ENCODE measurements around the gene MTERF1.

- no peak for TF ChIP-seq CTCF (IDR thresholded peaks at IDR 0.05)
- no peak for TF ChIP-seq POLR2AphosphoS5 (IDR thresholded peaks at IDR 0.05; ENCODE audit: low read depth, low read length)
- TF ChIP-seq REST (IDR thresholded peaks at IDR 0.05; ENCODE audit: insufficient read depth in 1 of 2, low read depth in 2 of 2, low read length in 1 of 2): no peak
Measured at GRCh38 chr7:91847876-91848588, 32.5 kb downstream of the MTERF1 start.
